ENCODE data around the gene UCHL3.

- TF ChIP-seq, protein P1, sequence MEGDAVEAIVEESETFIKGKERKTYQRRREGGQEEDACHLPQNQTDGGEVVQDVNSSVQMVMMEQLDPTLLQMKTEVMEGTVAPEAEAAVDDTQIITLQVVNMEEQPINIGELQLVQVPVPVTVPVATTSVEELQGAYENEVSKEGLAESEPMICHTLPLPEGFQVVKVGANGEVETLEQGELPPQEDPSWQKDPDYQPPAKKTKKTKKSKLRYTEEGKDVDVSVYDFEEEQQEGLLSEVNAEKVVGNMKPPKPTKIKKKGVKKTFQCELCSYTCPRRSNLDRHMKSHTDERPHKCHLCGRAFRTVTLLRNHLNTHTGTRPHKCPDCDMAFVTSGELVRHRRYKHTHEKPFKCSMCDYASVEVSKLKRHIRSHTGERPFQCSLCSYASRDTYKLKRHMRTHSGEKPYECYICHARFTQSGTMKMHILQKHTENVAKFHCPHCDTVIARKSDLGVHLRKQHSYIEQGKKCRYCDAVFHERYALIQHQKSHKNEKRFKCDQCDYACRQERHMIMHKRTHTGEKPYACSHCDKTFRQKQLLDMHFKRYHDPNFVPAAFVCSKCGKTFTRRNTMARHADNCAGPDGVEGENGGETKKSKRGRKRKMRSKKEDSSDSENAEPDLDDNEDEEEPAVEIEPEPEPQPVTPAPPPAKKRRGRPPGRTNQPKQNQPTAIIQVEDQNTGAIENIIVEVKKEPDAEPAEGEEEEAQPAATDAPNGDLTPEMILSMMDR (conservative IDR thresholded peaks at IDR 0.05; ENCODE audit: low read depth, low read length) = no peak
- no peak for TF ChIP-seq EZH2 (IDR thresholded peaks at IDR 0.05; ENCODE audit: borderline replicate concordance, low read depth, low read length, poor library complexity, severe bottlenecking)
Observed at GRCh38 chr13:75641026-75641425, 91.4 kb downstream of the UCHL3 start.
